ENCODE measurements around the gene CDYL.

The CDYL gene

DNA sequence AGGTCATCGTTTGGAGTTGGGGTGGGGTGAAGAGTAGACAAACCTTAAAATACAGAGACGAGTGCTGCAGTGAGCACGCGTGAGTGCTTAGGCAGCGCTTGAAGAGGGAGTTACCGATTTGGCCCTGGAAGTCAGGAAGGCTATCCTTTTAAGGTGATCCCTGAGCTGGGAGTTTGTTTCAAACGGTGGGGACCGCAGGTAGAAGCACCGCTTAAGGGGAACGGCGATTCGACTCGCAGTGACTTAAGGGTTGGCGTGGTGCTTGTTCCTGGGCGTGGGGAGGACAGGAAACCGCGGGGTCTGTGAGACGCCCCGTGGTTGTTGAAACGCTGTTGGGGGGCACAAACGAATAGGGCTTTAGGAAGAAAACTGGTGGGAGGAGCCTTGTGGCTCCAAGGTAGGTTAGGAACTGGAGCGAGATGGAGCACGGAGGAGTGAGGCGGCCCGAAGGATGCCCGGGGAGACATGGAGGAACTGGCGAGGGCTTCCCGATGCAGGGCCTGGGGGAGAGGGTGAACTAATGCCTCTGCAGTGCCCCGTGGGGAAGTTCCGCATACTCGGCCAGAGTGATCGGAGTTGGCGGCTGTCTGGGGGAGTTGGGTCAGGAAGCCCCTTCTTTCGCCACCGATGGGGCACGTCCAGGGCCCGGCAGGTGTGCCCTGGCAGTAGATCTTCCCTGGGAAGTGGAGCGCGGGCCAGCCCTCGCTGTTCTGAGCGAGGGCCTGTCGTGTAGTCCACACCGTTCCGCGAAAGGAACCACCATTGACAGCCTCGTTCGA, 1.3 kb upstream of the CDYL start:
- DNase-seq: no peak

GRCh38 chr6:4775494-4776130, 592 bp upstream of the CDYL start:
- peak; percentile 48 to 60 for DNase-seq

- no peak for DNase-seq
Observed at GRCh38 chr6:4776493-4777393, 539 bp downstream of the CDYL start.

DNA sequence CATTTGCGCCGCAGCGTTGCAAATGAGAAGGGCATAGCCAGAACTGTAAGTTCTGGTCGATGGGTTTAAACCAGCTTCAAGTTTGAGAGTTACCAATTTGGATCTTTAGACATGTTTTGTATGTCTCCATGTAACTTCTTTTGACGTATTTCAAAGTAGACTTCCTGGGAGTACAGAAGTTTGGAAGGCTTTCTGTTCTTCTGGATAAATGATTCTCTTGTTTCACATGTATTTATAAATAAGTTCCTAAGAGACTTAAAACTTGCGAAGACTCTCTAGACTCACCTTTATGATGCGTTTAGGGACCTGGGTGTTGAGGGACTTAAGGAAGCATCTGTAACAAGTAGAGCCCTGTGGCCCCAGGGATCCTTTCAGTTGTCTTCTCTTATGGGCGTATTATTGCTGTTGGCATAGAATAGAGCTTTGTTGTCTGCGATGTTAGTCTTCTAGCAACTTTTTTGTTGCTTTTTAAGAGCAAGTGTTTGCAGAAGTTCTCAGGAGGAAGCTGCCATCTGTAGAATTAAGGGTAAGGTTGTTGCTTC, 1.3 kb downstream of the CDYL start:
- DNase-seq: no peak

GRCh38 chr6:4778086-4778485, 1.9 kb downstream of the CDYL start:
- no peak for DNase-seq

- DNase-seq: no peak
Observed at GRCh38 chr6:4780360-4780812, 4.2 kb downstream of the CDYL start.

DNA sequence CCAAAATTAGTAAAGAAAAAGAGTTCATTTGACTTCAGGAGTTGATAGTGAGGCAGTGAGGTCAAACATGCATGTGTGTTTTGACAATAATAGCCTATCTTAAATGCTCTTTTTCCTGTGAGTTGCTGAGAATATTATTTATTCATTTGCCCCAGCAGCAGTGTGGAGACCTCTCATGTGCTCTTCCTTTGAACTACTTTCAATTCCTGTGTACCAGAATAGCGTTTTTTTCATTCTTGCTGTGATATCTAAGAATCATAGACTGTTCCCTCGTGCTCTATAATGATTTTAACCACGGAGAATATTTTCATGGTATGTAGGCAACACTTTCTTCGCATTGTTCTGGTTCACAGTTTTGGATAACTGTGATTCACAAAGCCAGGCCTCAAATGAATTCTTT, 5.2 kb downstream of the CDYL start:
- no peak for DNase-seq

GRCh38 chr6:4781967-4782575, 5.9 kb downstream of the CDYL start:
- DNase-seq: no peak

DNA sequence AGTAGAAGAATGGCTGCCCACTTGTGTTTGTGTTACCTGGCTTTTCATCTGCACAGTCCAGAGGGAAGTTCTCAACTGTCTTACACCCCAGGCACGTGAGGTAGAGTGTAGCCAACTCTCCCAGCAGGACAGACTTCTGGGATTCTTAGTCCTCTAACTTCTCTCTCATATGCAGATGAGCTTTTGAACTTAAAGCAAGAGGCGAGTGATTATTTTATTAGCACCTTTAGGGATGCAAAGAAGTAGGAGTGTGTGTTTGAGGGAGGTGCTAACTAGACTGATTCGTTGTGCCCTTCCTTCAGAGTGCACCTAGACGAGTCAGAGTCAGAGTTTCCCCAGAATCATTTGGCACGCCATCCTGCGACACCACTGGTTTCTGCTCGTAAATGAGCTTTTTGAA, 10.8 kb downstream of the CDYL start:
- no peak for DNase-seq

GRCh38 chr6:4788482-4788881, 12.3 kb downstream of the CDYL start:
- no peak for DNase-seq

- no peak for DNase-seq
Observed at GRCh38 chr6:4788953-4789584, 12.9 kb downstream of the CDYL start.

GRCh38 chr6:4790158-4790899, 14.1 kb downstream of the CDYL start:
- no peak for DNase-seq

GRCh38 chr6:4794140-4794707, 18.0 kb downstream of the CDYL start:
- DNase-seq: no peak

- no peak for DNase-seq
Observed at GRCh38 chr6:4797587-4797986, 21.4 kb downstream of the CDYL start.

DNA sequence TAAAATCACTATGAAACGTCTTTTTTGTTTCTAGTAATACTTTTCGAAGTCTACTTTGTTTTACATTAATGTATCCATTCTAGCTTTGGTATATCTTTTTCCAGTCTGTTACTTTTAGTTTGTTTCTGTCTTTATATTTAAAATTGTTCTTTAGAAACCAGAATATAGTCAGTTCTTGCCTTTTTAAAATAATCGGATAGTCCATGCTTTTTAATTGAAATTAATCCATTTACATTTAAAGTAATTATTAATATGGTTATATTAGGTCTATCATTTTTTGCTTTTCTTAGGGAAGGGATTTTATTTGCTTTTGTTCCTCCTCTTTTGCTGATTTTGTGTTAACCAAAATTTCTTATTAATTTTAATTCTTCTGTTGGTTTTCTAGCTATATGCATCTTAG, 23.7 kb downstream of the CDYL start:
- DNase-seq: no peak

- no peak for DNase-seq
Observed at GRCh38 chr6:4800662-4801061, 24.5 kb downstream of the CDYL start.

DNA sequence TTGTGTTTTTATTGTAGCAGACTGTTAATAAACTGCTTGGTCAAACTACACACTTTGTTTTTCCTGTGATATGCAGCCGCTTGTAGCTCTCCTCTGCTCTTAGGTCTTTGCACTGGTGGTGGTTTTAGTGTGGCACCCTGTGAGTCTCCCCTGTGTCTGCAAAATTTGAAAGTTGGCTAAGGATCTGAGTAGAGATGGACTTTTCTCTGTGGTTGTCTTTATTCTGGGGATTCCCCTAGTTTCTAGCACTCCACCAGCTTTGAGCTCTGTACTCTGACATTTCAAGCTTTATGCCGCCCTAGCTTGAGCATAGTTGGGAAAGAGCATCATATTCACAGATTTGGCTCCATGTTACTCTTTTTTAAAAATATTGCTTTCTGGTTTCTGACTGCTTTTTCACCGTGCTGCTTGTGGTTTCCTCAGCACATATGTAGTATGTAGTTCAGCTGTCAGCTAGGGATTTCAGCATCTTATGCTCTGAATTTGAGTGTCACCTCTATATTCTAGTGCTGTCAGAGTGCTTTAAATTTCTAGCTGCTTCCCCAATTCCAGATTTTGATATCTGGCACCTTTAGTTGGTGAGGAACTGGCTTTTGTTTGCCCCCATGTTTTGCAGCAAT, 25.4 kb downstream of the CDYL start:
- no peak for DNase-seq

GRCh38 chr6:4802312-4802935, 26.2 kb downstream of the CDYL start:
- no peak for DNase-seq

- DNase-seq: no peak
Observed at GRCh38 chr6:4803343-4803744, 27.1 kb downstream of the CDYL start.

GRCh38 chr6:4804095-4804494, 27.9 kb downstream of the CDYL start:
- no peak for DNase-seq
